ENCODE results near the gene EFCAB8.
"Not testable (repeated sequence)": the region's sequence is repeated elsewhere in the genome, so short reads cannot be mapped to it uniquely, and the experiment has no call there.

EFCAB8 gene

GRCh38 chr20:32930701-32931100, 72.0 kb downstream of the EFCAB8 start:
- no peak overlapping the region for H3K4me3 ChIP-seq (replicated peaks; ENCODE audit: low read depth, low read length)
- TF ChIP-seq CTCF (IDR thresholded peaks at IDR 0.05; ENCODE audit: low read depth, low read length, missing control alignments): no peak
- DNase-seq (ENCODE audit: extremely low read depth, low read depth): no peak

GRCh38 chr20:32934580-32934979, 75.9 kb downstream of the EFCAB8 start:
- no peak for DNase-seq (ENCODE audit: extremely low read depth, low read depth)
- TF ChIP-seq CTCF (IDR thresholded peaks at IDR 0.05; ENCODE audit: low read depth, low read length, missing control alignments): no peak
- no peak overlapping the region for H3K4me3 ChIP-seq (replicated peaks; ENCODE audit: low read depth, low read length)

GRCh38 chr20:32941155-32941885, 82.6 kb downstream of the EFCAB8 start:
- TF ChIP-seq CTCF (IDR thresholded peaks at IDR 0.05; ENCODE audit: low read depth, low read length, missing control alignments): no peak

GRCh38 chr20:32943490-32944052, 84.8 kb downstream of the EFCAB8 start:
- TF ChIP-seq CTCF (IDR thresholded peaks at IDR 0.05; ENCODE audit: low read depth, low read length, missing control alignments): no peak
- DNase-seq (ENCODE audit: extremely low read depth, low read depth): no peak
- H3K4me3 ChIP-seq (replicated peaks; ENCODE audit: low read depth, low read length): no peak overlapping the region

More at GRCh38 chr20:32941155-32941885, 82.6 kb downstream of the EFCAB8 start:
- no peak for DNase-seq (ENCODE audit: extremely low read depth, low read depth)
- no peak overlapping the region for H3K4me3 ChIP-seq (replicated peaks; ENCODE audit: low read depth, low read length)

GRCh38 chr20:32945710-32946221, 87.0 kb downstream of the EFCAB8 start:
- no peak for DNase-seq (ENCODE audit: extremely low read depth, low read depth)
- peak; percentile 54 for TF ChIP-seq CTCF (IDR thresholded peaks at IDR 0.05; ENCODE audit: low read depth, low read length, missing control alignments)
- no peak overlapping the region for H3K4me3 ChIP-seq (replicated peaks; ENCODE audit: low read depth, low read length)

GRCh38 chr20:32946629-32947028, 87.9 kb downstream of the EFCAB8 start:
- no peak for DNase-seq (ENCODE audit: extremely low read depth, low read depth)
- no peak overlapping the region for H3K4me3 ChIP-seq (replicated peaks; ENCODE audit: low read depth, low read length)
- no peak for TF ChIP-seq CTCF (IDR thresholded peaks at IDR 0.05; ENCODE audit: low read depth, low read length, missing control alignments)

- DNase-seq (ENCODE audit: extremely low read depth, low read depth); H3K4me3 ChIP-seq (replicated peaks; ENCODE audit: low read depth, low read length): not testable (repeated sequence)
These were observed 91.8 kb downstream of the EFCAB8 start for GRCh38 chr20:32950539-32950938.

Measured in HFF-Myc (cell line).